ENCODE measurements around the gene RAX.
A peak's percentile ranks its signal among the peaks of the same experiment; 100 is the strongest.

RAX gene

GRCh38 chr18:59220164-59220783, 53.0 kb downstream of the RAX start (continued):
- TF ChIP-seq ZNF580 (tag by site-specific recombination; IDR thresholded peaks at IDR 0.05) (no peak), GLIS2 (tag by site-specific recombination; IDR thresholded peaks at IDR 0.05) (0 out of 2 replicates have a peak, but pooled peaks have one; percentile 9), BCL11B (tag by site-specific recombination; IDR thresholded peaks at IDR 0.05; ENCODE audit: low read depth) (no peak), ZNF626 (tag by site-specific recombination; IDR thresholded peaks at IDR 0.05) (no peak), ZNF16 (tag by site-specific recombination; IDR thresholded peaks at IDR 0.05; ENCODE audit: low read depth) (no peak), ZNF146 (tag by site-specific recombination; IDR thresholded peaks at IDR 0.05) (no peak), ZNF600 (tag by site-specific recombination; IDR thresholded peaks at IDR 0.05) (0 out of 2 replicates have a peak, but pooled peaks have one; percentile 25), TRIM28 (IDR thresholded peaks at IDR 0.05; ENCODE audit: borderline replicate concordance, low read length) (no peak), ZNF341 (tag by site-specific recombination; IDR thresholded peaks at IDR 0.05; ENCODE audit: low read depth) (peak; percentile 43), ZIC2 (tag by site-specific recombination; IDR thresholded peaks at IDR 0.05) (peak; percentile 88), SCRT2 (tag by site-specific recombination; IDR thresholded peaks at IDR 0.05) (no peak), ZNF548 (tag by site-specific recombination; IDR thresholded peaks at IDR 0.05) (no peak), ZNF18 (tag by site-specific recombination; IDR thresholded peaks at IDR 0.05) (no peak), ZNF426 (tag by site-specific recombination; IDR thresholded peaks at IDR 0.05) (no peak), ZNF24 (tag by site-specific recombination; IDR thresholded peaks at IDR 0.05) (no peak), ZBTB11 (tag by site-specific recombination; conservative IDR thresholded peaks at IDR 0.05; ENCODE audit: low read depth) (no peak), ZBTB26 (tag by site-specific recombination; optimal IDR thresholded peaks at IDR 0.05) (peak; percentile 81), PRDM10 (tag by site-specific recombination; IDR thresholded peaks at IDR 0.05) (peak; percentile 63), ZNF280C (tag by site-specific recombination; IDR thresholded peaks at IDR 0.05) (no peak), TCF7L2 (IDR thresholded peaks at IDR 0.05; ENCODE audit: borderline replicate concordance, low read depth, low read length) (no peak), ZSCAN23 (tag by site-specific recombination; IDR thresholded peaks at IDR 0.05) (no peak), ZBTB8A (tag by site-specific recombination; IDR thresholded peaks at IDR 0.05) (no peak), ZNF140 (tag by site-specific recombination; IDR thresholded peaks at IDR 0.05) (no peak), ZNF664 (tag by site-specific recombination; IDR thresholded peaks at IDR 0.05) (no peak), ZNF423 (tag by site-specific recombination; IDR thresholded peaks at IDR 0.05) (0 out of 2 replicates have a peak, but pooled peaks have one; percentile 36), ZNF521 (tag by site-specific recombination; IDR thresholded peaks at IDR 0.05) (no peak), ZNF777 (tag by site-specific recombination; IDR thresholded peaks at IDR 0.05; ENCODE audit: borderline replicate concordance) (peak; percentile 30; the same call in 1 of the 2 replicates), ZNF266 (tag by site-specific recombination; IDR thresholded peaks at IDR 0.05; ENCODE audit: low read depth) (no peak)

All from HEK293 (cell line).